HL-60 (cell line): ENCODE measurements around the gene POTEJ.
"Not testable (repeated sequence)": the region's sequence is repeated elsewhere in the genome, so short reads cannot be mapped to it uniquely, and the experiment has no call there.

Source experiments
- GABPA ChIP-seq: IDR thresholded peaks from 2 replicates; pipeline ENCODE4 v1.6.1; 2012; ENCODE audit warnings: low read depth
- POLR2AphosphoS5 ChIP-seq: IDR thresholded peaks from 2 replicates; pipeline ENCODE4 v1.6.1; 2012; ENCODE audit warnings: low read depth
- REST ChIP-seq: IDR thresholded peaks from 2 replicates; pipeline ENCODE4 v1.6.1; 2012; ENCODE audit warnings: low read depth; ENCODE audit not compliant: insufficient replicate concordance
- TF ChIP-seq, protein P1 (sequence below): IDR thresholded peaks from one replicate; pipeline ENCODE4 v1.5.1; 2011; ENCODE audit warnings: low read length, control low read depth, inconsistent platforms; ENCODE audit not compliant: insufficient read depth

- TF ChIP-seq, protein P1, sequence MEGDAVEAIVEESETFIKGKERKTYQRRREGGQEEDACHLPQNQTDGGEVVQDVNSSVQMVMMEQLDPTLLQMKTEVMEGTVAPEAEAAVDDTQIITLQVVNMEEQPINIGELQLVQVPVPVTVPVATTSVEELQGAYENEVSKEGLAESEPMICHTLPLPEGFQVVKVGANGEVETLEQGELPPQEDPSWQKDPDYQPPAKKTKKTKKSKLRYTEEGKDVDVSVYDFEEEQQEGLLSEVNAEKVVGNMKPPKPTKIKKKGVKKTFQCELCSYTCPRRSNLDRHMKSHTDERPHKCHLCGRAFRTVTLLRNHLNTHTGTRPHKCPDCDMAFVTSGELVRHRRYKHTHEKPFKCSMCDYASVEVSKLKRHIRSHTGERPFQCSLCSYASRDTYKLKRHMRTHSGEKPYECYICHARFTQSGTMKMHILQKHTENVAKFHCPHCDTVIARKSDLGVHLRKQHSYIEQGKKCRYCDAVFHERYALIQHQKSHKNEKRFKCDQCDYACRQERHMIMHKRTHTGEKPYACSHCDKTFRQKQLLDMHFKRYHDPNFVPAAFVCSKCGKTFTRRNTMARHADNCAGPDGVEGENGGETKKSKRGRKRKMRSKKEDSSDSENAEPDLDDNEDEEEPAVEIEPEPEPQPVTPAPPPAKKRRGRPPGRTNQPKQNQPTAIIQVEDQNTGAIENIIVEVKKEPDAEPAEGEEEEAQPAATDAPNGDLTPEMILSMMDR, result not testable (repeated sequence)
- TF ChIP-seq POLR2AphosphoS5, REST, GABPA: not testable (repeated sequence)
These were observed 22.4 kb upstream of the POTEJ start for GRCh38 chr2:130588688-130589458.
